HG02763 (cell line): Measurements from ENCODE around the gene CENPX.
"Not testable (repeated sequence)": the region's sequence is repeated elsewhere in the genome, so short reads cannot be mapped to it uniquely, and the experiment has no call there.

Source experiments
- ATAC-seq: cut with Tn5 transposase; IDR thresholded peaks from one replicate; pipeline ENCODE4 v1.9.1; 2021; ENCODE audit warnings: mild to moderate bottlenecking, moderate library complexity; ENCODE audit not compliant: unreplicated experiment

Gene CENPX

DNA sequence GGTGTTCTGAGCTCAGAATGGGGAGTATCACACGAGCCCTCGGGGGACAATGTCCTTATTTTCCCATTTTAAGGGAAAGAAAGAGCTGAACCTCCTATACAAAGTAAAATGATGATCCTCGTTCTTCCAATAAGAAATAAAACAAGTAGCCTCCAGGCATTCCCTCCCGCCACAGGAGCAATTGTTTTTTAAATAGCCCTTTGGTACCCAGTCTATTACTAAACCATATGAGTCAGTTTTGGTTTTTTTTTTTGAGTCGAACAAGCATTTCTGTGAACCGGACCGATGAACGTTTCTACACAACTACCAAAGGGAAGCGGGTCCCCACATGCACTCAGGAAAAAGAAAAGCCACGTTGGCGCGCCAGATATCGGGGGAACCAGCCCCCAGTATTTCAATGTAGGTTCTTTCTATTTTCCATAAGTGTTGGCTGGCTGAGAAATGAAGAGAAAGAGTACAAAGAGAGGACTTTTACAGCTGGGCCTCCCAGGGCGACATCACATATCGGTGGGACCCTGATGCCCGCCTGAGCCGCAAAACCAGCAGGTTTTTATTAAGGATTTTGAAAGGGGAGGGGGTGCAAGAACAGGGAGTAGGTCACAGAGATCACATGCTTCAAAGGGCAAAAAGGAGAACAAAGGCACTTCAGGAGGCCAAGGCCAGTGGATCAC, 18.6 kb upstream of the CENPX start:
- ATAC-seq, result no peak

- no peak for ATAC-seq
Observed at GRCh38 chr17:82039695-82040299, 17.1 kb upstream of the CENPX start.

GRCh38 chr17:82038796-82039409, 16.2 kb upstream of the CENPX start:
- ATAC-seq, result not testable (repeated sequence)

DNA sequence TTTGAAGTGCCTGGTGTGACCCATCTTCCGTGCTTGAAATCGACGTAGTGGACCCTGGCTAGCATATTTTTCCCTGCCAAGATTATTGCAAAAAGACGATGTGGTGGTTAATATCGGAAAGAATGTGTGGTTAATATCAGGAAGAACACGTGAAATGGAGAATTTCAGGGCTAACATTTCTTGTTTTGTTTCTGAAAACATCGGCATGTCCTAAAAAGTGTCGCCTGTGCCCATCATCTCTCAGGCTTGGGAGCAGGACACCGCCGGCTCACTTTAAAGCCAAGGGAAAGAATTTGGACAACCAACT, 15.2 kb upstream of the CENPX start:
- no peak for ATAC-seq

DNA sequence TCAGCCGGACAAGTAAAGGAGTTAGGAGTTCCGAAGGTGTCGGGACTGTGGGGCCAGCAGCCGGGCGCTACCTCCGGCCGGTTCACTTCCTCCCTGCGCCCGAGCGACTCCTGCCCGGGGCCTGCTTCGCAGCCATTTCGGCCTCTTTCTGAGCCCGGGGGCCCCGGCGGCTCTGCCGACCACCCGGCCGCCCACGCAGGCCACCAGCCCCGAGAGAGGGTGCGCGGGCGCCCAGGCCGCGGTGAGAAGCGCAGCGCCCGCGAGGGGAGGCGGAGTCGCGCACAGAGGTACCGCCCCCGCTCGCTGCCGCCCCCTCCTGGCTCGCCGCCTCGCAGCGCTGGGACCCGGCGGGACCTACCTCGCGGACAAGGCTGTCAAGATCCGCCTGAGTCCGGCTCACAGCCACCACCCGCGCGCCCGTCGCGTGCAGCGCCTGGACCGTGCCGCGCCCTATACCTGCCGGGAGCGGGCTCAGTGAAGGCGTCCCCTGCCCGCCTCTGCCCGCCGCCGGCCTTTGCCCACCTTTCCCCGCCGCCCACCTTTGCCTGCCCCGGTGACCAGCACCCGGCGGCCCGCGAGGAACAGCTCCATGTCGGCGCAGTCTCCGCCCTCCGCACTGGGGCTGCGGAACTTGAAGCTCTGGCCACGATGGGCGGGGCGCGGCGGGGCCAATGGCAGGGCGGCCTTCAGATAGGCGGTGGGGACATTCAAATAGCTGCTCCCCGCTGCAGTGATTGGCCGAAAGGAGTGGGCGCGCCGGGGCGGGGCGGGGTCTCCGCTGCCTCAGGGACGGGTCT, 14.6 kb upstream of the CENPX start, which contains the start of gene DCXR:
Gene DCXR (minus strand): TSS at position 606 of the 797 bp plus-strand sequence. CDS start 15 bp downstream, at position 591.
- peak; percentile 88 for ATAC-seq

GRCh38 chr17:82036634-82037091, 14.0 kb upstream of the CENPX start:
- no peak for ATAC-seq

DNA sequence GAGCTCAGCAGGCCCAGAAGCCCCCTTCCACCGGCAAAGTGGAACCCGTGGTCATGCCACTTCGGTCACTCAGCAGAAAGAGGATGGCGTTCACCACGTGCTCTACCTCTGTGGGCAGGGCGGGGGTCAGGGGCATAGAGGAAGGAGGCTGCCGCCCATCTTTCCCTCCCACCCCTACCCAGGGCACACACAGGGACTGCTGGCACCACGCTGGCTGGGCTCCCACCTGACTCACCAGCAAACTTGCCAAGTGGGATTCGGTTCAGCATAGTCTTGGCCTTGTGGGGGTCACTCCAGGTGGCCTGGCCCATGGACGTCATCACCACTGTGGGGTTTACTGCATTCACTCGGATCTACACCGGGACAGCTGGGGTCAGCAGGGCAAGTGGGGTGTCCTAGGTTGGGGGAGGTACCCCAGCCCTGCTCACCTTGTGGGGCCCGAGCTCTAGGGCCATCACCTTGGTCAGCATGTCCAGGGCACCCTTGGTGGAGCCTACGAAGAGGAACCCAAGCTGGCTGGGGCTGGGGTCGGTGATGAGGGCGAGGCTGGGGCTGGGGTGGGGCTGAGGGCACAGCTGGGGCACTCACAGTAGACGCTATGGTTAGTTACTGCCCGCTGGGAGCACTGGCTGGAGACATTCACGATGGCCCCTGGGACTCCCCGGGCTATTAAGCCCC, 13.4 kb upstream of the CENPX start:
- no peak for ATAC-seq

DNA sequence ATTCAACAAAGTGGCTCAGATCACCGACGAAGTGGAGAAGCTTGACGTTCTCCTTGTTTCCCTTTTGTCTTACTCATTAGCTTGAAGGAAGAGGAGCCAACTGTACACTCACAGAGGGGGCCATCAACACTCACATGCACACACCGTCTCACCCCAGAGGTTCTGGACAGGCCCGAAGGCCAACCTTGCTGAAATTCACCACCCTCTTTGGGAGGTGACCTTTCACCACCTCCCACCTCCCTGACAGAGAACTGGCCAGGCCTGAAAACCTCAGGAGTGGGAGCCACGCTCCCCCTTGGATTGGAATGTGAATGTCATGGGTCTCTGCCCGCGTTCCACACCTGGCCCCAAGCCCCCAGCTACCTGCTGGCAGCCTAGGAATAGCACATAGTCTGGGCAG, 12.8 kb upstream of the CENPX start:
- no peak for ATAC-seq

DNA sequence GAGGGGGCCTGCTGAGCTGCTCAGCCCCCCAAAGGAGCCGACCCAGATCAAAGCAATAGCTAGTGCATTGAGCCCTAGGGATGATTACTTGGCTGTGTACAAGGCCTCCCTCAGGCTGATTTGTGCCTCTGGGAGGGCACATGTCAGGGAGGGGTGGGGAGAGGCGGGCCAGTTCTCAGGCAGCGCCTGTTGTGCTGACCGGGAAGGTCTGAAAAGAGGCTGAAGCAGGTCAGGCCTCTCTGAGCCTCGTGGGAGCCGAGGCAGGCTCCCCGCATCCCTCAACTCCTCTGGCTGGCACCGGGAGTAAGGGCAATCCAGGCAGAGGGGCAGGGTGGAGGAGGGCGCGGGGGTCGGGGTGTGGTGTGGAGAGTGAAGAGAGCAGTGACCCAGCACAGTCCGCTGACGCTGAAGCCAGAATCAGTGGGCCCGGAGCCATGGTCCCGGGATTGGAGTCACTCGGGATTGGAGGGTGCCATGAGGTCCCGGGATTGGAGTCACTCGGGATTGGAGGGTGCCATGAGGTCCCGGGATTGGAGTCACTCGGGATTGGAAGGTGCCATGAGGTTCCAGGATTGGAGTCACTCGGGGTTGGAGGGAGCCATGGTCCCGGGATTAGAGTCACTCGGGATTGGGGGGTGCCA, 11.8 kb upstream of the CENPX start:
- ATAC-seq, result no peak

- ATAC-seq, result no peak
Observed at GRCh38 chr17:82033359-82034085, 10.8 kb upstream of the CENPX start.

GRCh38 chr17:82031885-82032627, 9.4 kb upstream of the CENPX start:
- ATAC-seq, result no peak

DNA sequence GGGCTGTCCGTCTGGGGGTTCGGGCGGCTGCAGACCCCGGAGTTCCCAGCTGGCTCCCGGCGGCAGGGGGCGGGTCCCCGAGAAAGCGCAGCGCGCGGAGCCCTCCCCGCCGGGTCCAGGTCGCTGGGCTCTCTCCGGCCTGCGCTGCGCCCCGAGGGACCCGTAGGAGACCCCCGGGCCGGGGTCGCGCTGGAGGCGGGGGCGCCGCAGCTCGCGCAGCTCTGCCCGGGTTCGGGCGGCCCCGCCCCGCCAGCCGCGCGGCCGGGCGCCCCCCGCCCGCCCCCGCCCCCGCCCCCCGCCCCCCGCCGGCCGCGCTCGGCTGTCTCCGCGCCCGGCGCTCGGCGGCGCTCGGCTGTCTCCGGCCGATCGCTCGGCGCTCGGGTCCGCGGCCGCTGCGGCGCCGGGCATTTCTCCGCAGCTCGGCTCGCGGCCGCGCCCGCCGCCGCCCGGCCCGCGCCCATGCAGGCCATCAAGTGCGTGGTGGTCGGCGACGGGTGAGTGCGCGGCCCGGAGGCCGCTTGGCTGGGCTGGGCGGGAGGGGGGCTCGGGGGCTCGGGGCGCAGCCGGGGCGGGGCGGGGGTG, 8.7 kb upstream of the CENPX start, which contains the start of gene RAC3:
Gene RAC3 (plus strand): TSS at position 376 of the 582 bp plus-strand sequence. CDS start 84 bp downstream, at position 460.
- no peak for ATAC-seq

GRCh38 chr17:82030470-82031302, 8.0 kb upstream of the CENPX start:
- no peak for ATAC-seq

DNA sequence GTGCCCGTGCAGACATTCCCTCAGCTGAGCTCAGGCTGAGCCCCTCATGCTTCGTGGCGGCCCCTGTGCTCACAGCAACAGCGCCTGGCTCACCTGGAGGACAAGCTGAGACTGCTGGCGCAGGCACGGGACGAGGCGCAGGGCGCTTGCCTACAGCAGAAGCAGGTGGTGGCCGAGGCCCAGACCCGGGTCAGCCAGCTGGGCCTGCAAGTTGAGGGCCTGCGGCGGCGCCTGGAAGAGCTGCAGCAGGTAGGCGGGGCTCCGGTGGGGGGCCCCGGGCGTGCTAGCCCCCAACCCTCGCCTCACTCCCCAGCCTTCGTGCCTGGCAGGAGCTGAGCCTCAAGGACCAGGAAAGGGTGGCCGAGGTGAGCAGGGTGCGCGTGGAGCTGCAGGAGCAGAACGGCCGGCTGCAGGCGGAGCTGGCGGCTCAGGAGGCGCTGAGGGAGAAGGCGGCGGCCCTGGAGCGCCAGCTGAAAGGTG, 7.4 kb upstream of the CENPX start:
- ATAC-seq, result no peak

DNA sequence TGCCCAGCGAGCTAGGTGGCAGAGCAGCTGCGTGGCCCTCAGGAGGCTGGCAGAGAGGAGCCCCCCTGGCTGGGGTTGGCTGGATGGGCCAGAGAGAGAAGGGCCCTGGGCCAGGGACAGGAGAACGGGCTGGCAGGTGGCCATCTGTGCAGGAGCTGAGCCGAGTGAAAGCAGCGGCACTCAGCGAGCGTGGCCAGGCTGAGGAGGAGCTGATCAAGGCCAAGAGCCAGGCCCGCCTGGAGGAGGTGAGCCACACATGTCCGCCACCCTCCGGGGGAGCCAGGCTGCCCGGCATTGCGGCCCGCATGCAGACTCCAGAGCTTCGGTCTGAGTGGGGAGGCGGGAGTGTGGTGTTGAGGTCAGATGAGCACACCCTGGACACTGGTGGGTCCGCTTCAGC, 6.7 kb upstream of the CENPX start:
- no peak for ATAC-seq

DNA sequence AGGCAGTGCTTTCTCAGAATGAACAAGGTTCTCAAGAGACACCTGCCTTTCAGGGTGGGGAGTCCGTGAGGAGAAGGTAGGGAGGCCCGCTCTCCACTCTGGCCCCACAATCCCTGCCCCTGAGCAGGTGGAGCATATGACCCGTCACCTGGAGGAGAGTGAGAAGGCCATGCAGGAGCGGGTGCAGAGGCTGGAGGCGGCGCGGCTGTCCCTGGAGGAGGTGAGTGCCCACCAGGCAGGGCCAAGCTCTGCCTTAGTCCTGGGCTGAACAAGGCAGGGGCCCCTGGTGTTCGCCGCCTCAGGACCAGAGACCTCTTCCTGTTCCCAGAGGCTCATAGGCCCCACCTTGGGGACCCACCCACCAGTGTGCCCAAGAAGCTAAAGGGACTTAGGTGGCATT, 6.3 kb upstream of the CENPX start:
- no peak for ATAC-seq

- ATAC-seq, result no peak
Observed at GRCh38 chr17:82028246-82028645, 5.6 kb upstream of the CENPX start.
